AG04449 (cell line): ENCODE results near the gene TNS3.

Experiments
- CTCF ChIA-PET: fragments of 350-600 bp; formaldehyde crosslinking; extraction: SDS; loops from one replicate; lab custom pipeline; 2021; ENCODE audit warnings: antibody characterized with exemption; lab: Yijun Ruan, JAX
- POLR2A ChIA-PET: fragments of 400-600, 350-600 bp; formaldehyde crosslinking; extraction: SDS; loops from one replicate; lab custom pipeline; 2020; ENCODE audit warnings: antibody characterized with exemption, inconsistent platforms; lab: Yijun Ruan, JAX
- DNase-seq: peaks from one replicate; pipeline ENCODE4 v3.0.0-alpha.2; 2010; ENCODE audit warnings: low read depth, low spot score
- H3K4me3 ChIP-seq: 2 replicates; pipeline ENCODE4 v1.5.1; 2011; ENCODE audit warnings: low read depth, mild to moderate bottlenecking, control low read depth, low read length
- TF ChIP-seq, protein P1 (sequence below): IDR thresholded peaks from one replicate; pipeline ENCODE4 v1.5.1; 2011; ENCODE audit warnings: mild to moderate bottlenecking, moderate library complexity, low read length, control low read depth, inconsistent platforms; ENCODE audit not compliant: insufficient read depth; ENCODE audit errors: missing control alignments

TNS3 gene

DNA sequence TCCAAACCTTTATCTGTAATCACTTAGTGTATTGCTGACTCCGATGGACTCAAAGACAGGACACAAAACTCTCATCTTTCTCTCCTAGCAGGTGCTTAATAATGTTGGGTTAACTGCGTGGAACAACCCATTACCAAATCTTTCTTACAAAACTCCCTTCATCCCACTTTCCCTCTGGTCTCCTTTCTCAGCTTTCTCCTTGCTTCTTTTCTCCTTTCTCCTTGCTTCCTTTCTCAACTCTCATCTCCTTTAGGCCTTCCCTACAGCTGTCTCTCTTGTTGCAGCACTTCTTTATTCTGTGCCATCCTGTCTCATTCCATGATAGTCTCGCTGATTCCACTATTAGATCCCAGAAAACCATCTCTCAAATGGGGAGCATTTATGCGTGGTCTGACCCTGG lies 67.5 kb downstream of the TNS3 start:
- H3K4me3 ChIP-seq: no peak overlapping the region
- CTCF ChIA-PET: interaction anchor here (1.6 kb wide), 1 partner anchor 304 kb away, joined by 4 read pairs; no protein-coding TSS in a partner anchor
- TF ChIP-seq, protein P1, sequence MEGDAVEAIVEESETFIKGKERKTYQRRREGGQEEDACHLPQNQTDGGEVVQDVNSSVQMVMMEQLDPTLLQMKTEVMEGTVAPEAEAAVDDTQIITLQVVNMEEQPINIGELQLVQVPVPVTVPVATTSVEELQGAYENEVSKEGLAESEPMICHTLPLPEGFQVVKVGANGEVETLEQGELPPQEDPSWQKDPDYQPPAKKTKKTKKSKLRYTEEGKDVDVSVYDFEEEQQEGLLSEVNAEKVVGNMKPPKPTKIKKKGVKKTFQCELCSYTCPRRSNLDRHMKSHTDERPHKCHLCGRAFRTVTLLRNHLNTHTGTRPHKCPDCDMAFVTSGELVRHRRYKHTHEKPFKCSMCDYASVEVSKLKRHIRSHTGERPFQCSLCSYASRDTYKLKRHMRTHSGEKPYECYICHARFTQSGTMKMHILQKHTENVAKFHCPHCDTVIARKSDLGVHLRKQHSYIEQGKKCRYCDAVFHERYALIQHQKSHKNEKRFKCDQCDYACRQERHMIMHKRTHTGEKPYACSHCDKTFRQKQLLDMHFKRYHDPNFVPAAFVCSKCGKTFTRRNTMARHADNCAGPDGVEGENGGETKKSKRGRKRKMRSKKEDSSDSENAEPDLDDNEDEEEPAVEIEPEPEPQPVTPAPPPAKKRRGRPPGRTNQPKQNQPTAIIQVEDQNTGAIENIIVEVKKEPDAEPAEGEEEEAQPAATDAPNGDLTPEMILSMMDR: no peak
- no peak for DNase-seq
- POLR2A ChIA-PET: no interaction called here

DNA sequence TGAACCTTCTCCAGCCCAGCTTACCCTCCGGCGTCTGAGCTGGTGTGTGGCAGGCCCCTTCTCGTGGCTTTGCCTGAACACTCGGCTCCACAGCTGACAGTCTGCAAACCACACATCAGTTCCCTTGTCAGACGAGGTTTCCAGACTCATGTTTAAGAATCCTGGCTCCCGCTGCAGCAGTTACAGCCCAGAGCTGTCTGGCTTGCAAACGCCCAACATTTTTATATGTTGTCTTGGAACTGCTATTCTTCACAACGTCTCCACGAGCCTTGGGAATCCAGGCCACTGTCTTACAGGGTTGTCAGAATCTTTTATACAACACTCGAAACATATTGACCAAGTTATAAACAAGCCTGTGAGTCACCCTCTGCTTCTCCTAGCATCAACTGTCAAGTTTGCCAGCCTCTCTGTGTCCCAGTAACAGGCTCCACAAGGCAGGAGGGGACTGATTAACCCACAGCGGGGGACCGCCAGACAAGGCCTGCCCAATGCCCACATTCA lies 68.1 kb downstream of the TNS3 start:
- TF ChIP-seq, protein P1: no peak
- no peak for DNase-seq
- ChIA-PET POLR2A (interaction anchor here (0.9 kb wide), 1 partner anchor 69 kb away, joined by 3 read pairs; no protein-coding TSS in a partner anchor), CTCF (interaction anchor here (0.8 to 1.6 kb wide), 3 partner anchors 19 to 305 kb away, joined by 3 to 4 read pairs (median 3); no protein-coding TSS in a partner anchor)
- H3K4me3 ChIP-seq: no peak overlapping the region; the same call in 1 of the 2 replicates

DNA sequence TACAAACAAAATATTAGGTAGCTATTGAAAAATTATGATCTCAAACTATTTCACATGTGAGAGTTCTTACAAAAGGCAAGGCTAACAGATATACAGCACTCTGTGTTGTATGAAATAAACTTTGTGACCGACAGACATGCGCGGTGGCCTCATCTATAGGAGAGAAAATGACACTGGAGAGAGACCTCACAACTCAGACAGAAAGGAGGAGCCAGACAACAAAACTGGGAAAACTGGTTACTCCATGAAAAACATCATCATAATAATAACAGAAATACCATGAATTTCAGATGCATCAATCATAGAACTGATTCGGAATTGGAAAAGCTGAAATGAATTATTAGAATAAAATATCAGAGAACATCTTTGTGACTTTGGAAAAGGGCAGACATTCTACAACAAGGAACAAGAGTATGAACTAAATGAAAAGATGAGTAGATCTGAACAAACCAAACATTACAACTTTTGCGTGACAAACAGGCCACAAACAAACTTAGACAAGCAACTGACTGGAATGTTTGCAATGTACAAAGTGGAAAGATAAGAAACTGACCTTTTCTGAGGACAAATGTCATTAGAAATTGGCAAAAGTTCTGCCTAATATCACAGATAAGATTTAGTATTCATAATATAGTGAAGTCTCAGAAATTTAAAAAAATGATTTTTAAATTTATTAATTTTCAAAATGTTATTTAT lies 69.3 kb downstream of the TNS3 start:
- ChIA-PET POLR2A (interaction anchor here (0.6 to 0.9 kb wide), 2 partner anchors 18 to 68 kb away, joined by 3 read pairs; no protein-coding TSS in a partner anchor), CTCF (interaction anchor here (1.5 to 1.6 kb wide), 2 partner anchors 19 to 306 kb away, joined by 3 to 4 read pairs; no protein-coding TSS in a partner anchor)
- TF ChIP-seq, protein P1: no peak

DNA sequence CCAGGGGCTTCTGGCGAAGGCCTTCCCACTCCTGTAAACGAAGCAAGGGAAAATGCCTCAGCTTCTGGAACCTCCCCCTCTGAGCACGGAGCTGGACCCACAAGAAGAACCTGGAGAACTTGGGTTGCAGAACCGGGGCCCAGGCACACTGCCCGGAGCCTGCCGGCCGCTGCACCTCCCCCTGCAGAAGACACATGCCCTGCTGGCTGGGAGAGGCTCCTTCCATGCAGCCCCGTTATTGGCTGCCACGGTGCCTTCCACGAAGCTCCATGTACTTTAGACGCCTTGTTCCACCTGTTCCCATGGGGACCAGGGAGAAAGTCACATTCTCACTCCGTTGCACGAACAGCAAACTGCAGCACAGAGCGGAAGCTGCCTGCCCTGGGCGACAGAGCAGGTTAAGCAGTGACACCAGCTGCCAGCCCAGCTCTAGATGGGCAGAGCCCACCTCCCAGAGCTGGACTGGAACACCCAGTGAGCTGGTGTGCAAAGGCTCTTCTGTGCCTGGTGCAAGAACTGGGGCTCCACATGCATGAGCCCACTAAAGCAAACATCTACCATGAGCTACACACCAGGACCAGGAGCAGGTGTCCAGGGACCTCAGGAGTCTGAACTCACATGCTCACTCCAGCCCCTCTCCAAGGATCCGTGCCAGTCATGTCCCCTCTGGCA lies 70.1 kb downstream of the TNS3 start:
- TF ChIP-seq, protein P1: no peak
- CTCF ChIA-PET: interaction anchor here (0.8 to 1.2 kb wide), 2 partner anchors 9 to 245 kb away, joined by 3 read pairs; no protein-coding TSS in a partner anchor
- H3K4me3 ChIP-seq: no peak overlapping the region
- no peak for DNase-seq
- POLR2A ChIA-PET: no interaction called here

More for the DNA sequence above, 69.3 kb downstream of the TNS3 start:
- no peak for DNase-seq
- no peak overlapping the region for H3K4me3 ChIP-seq

DNA sequence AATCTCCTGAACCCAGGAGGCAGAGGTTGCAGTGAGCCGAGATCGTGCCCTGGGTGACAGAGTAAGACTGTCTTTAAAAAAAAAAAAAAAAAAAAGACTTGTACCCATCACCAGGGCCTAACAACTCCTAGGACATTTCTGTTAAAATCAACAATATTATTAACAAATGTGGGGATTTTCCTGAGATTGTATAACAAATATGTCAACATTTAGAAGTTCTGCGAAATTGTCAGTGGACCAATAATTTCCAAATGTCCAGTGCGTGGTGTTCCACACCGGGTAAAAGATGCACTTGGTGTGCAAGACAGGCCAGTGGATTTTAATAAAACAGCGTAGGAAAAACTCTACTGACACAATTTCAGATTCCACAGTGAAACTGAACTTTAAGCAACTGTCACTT lies 71.1 kb downstream of the TNS3 start:
- DNase-seq: no peak
- ChIA-PET POLR2A (no interaction called here), CTCF (interaction anchor here (0.8 to 1.2 kb wide), 2 partner anchors 8 to 244 kb away, joined by 3 read pairs; no protein-coding TSS in a partner anchor)
- H3K4me3 ChIP-seq: no peak overlapping the region
- TF ChIP-seq, protein P1: no peak

DNA sequence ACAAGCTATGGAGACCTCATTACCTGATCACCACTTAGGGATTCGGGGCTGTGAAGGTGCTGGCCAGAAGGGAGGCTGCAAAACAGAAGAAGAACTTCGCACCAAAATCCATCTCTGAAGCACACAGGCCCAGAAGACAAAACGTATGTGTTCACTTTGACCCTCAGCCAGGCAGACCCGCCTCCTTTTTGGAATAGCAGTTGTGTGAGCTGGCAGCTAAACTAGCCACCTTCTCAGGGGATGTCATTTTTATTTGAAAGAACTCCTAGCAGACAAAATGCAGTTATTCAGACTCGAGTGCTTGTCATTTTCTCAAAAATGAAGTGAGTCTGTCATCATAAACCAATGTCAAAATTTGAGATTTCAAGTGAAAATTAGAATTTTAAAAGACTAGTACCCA lies 71.7 kb downstream of the TNS3 start:
- H3K4me3 ChIP-seq: no peak overlapping the region
- POLR2A ChIA-PET: no interaction called here
- CTCF ChIA-PET: interaction anchor here (1.2 kb wide), 1 partner anchor 75 kb away, joined by 3 read pairs; no protein-coding TSS in a partner anchor
- TF ChIP-seq, protein P1: no peak
- DNase-seq: no peak
